ENCODE results near the gene KSR2.
"Not testable (repeated sequence)": the region's sequence is repeated elsewhere in the genome, so short reads cannot be mapped to it uniquely, and the experiment has no call there.

KSR2 gene

DNA sequence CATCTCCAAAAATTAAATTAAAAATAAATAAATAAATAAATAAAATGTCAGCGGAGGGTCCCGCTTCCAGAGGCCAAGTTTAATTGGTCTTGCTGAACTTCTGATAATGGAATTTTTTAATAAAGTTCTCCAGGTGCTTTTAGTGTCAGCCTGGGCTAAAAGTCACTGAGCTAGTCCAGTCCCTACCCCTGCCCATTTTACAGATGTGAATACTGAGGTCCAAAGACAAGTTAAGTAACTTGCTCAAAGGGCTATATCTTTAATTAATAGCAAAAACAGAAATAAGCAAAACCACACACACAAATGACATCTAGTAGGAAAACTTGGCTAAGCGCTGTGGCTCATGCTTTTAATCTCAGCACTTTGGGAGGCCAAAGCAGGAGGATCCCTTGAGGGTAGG lies 42.1 kb upstream of the KSR2 start:
- Histone ChIP-seq H3K4ac (ENCODE audit: low read depth, low read length) (no peak overlapping the region), H3K4me2 (ENCODE audit: low read length) (no peak overlapping the region), H2BK12ac (ENCODE audit: low read length) (no peak overlapping the region), H3K27ac (ENCODE audit: low read depth, low read length) (no peak overlapping the region), H3K23ac (ENCODE audit: low read length) (no peak overlapping the region), H3K36me3 (ENCODE audit: control insufficient read depth in 1 of 2, insufficient read depth in 2 of 2, low read length in 2 of 2) (no peaks in the 10 kb centered on the region), H2BK5ac (ENCODE audit: low read depth, low read length, poor library complexity) (no peak overlapping the region), H3K79me2 (ENCODE audit: control insufficient read depth, insufficient read depth, low read length, poor library complexity) (no peaks in the 10 kb centered on the region), H2BK120ac (ENCODE audit: insufficient read depth, low read length, poor library complexity) (no peak overlapping the region), H3K18ac (ENCODE audit: low read length) (no peak overlapping the region), H2AK5ac (ENCODE audit: low read length) (no peak overlapping the region), H3K9ac (ENCODE audit: low read length) (no peak overlapping the region), H3K27me3 (ENCODE audit: insufficient read depth, low read length) (no peaks in the 10 kb centered on the region), H4K8ac (ENCODE audit: low read depth, low read length) (no peak overlapping the region), H4K12ac (ENCODE audit: low read depth, low read length) (no peak overlapping the region), H2AFZ (ENCODE audit: insufficient read depth, low read length, poor library complexity) (no peak overlapping the region), H3K14ac (ENCODE audit: low read length) (no peak overlapping the region), H4K91ac (ENCODE audit: low read depth, low read length) (no peak overlapping the region), H3K4me1 (ENCODE audit: control insufficient read depth in 1 of 2, insufficient read depth in 2 of 2, low read length in 2 of 2) (no peaks in the 10 kb centered on the region), H3K9me3 (ENCODE audit: insufficient read depth, low read depth, low read length) (no peaks in the 10 kb centered on the region), H3K4me3 (ENCODE audit: low read depth, low read length) (no peak overlapping the region), H3K79me1 (ENCODE audit: low read length) (no peaks in the 10 kb centered on the region)
- no peak for DNase-seq
- no CpG with 5 or more reads among the region's 3 CpGs for WGBS (ENCODE audit: extremely low coverage, insufficient coverage, insufficient read length)

DNA sequence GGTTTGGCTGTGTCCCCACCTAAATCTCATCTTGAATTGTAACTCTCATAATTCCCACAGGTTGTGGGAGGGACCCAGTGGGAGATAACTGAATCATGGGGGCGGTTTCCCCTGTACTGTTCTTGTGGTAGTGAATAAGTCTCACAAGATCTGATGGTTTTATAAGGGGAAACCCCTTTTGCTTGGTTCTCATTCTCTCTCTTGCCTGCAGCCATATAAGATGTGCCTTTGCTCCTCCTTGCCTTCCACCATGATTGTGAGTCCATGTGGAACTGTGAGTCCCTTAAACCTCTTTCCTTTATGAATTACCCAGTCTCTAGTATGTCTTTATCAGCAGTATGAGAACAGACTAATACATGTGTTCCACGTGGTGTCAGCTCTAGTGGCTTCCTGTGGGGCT lies 31.0 kb upstream of the KSR2 start:
- not testable (repeated sequence) for H3K9me3 ChIP-seq (ENCODE audit: insufficient read depth, low read depth, low read length); H4K12ac ChIP-seq (ENCODE audit: low read depth, low read length); H3K14ac ChIP-seq (ENCODE audit: low read length); H3K79me1 ChIP-seq (ENCODE audit: low read length); H2BK5ac ChIP-seq (ENCODE audit: low read depth, low read length, poor library complexity); H4K8ac ChIP-seq (ENCODE audit: low read depth, low read length); H3K9ac ChIP-seq (ENCODE audit: low read length); H3K4me1 ChIP-seq (ENCODE audit: control insufficient read depth in 1 of 2, insufficient read depth in 2 of 2, low read length in 2 of 2); H3K27me3 ChIP-seq (ENCODE audit: insufficient read depth, low read length); H2AK5ac ChIP-seq (ENCODE audit: low read length); H3K27ac ChIP-seq (ENCODE audit: low read depth, low read length); H4K91ac ChIP-seq (ENCODE audit: low read depth, low read length); H2AFZ ChIP-seq (ENCODE audit: insufficient read depth, low read length, poor library complexity); H3K36me3 ChIP-seq (ENCODE audit: control insufficient read depth in 1 of 2, insufficient read depth in 2 of 2, low read length in 2 of 2); H3K18ac ChIP-seq (ENCODE audit: low read length); H3K4ac ChIP-seq (ENCODE audit: low read depth, low read length); H3K79me2 ChIP-seq (ENCODE audit: control insufficient read depth, insufficient read depth, low read length, poor library complexity); H3K23ac ChIP-seq (ENCODE audit: low read length); H2BK12ac ChIP-seq (ENCODE audit: low read length); H2BK120ac ChIP-seq (ENCODE audit: insufficient read depth, low read length, poor library complexity); DNase-seq; H3K4me2 ChIP-seq (ENCODE audit: low read length)
- peak overlapping the region; percentile 35 for H3K4me3 ChIP-seq (ENCODE audit: low read depth, low read length)
- no CpG with 5 or more reads among the region's 2 CpGs for WGBS (ENCODE audit: extremely low coverage, insufficient coverage, insufficient read length)

- H3K18ac ChIP-seq (ENCODE audit: low read length) = no peak overlapping the region
- H4K12ac ChIP-seq (ENCODE audit: low read depth, low read length) = no peak overlapping the region
- H3K9me3 ChIP-seq (ENCODE audit: insufficient read depth, low read depth, low read length) = peaks cover 2% of the 10 kb centered on the region
- H4K8ac ChIP-seq (ENCODE audit: low read depth, low read length) = no peak overlapping the region
- WGBS (ENCODE audit: extremely low coverage, insufficient coverage, insufficient read length) = no CpG with 5 or more reads among the region's 2 CpGs
- H2AFZ ChIP-seq (ENCODE audit: insufficient read depth, low read length, poor library complexity) = no peak overlapping the region
- H3K4me3 ChIP-seq (ENCODE audit: low read depth, low read length) = no peak overlapping the region
- no peak overlapping the region for H3K4ac ChIP-seq (ENCODE audit: low read depth, low read length)
- H2BK12ac ChIP-seq (ENCODE audit: low read length) = no peak overlapping the region
- no peak overlapping the region for H2AK5ac ChIP-seq (ENCODE audit: low read length)
- no peak overlapping the region for H2BK120ac ChIP-seq (ENCODE audit: insufficient read depth, low read length, poor library complexity)
- H3K9ac ChIP-seq (ENCODE audit: low read length) = no peak overlapping the region
- H3K14ac ChIP-seq (ENCODE audit: low read length) = no peak overlapping the region
- H3K4me1 ChIP-seq (ENCODE audit: control insufficient read depth in 1 of 2, insufficient read depth in 2 of 2, low read length in 2 of 2) = no peaks in the 10 kb centered on the region
- H3K36me3 ChIP-seq (ENCODE audit: control insufficient read depth in 1 of 2, insufficient read depth in 2 of 2, low read length in 2 of 2) = no peaks in the 10 kb centered on the region
- no peak overlapping the region for H3K23ac ChIP-seq (ENCODE audit: low read length)
- H3K27ac ChIP-seq (ENCODE audit: low read depth, low read length) = no peak overlapping the region
- no peak for DNase-seq
- H3K4me2 ChIP-seq (ENCODE audit: low read length) = no peak overlapping the region
- no peak overlapping the region for H4K91ac ChIP-seq (ENCODE audit: low read depth, low read length)
- no peak overlapping the region for H2BK5ac ChIP-seq (ENCODE audit: low read depth, low read length, poor library complexity)
- no peaks in the 10 kb centered on the region for H3K27me3 ChIP-seq (ENCODE audit: insufficient read depth, low read length)
- no peaks in the 10 kb centered on the region for H3K79me2 ChIP-seq (ENCODE audit: control insufficient read depth, insufficient read depth, low read length, poor library complexity)
- no peaks in the 10 kb centered on the region for H3K79me1 ChIP-seq (ENCODE audit: low read length)
These were observed 29.9 kb upstream of the KSR2 start for GRCh38 chr12:117998719-117999118.

GRCh38 chr12:117994551-117995438 lies 26.0 kb upstream of the KSR2 start:
- no peaks in the 10 kb centered on the region for H3K36me3 ChIP-seq (ENCODE audit: control insufficient read depth in 1 of 2, insufficient read depth in 2 of 2, low read length in 2 of 2)
- no peaks in the 10 kb centered on the region for H3K79me2 ChIP-seq (ENCODE audit: control insufficient read depth, insufficient read depth, low read length, poor library complexity)
- no peak overlapping the region for H3K9ac ChIP-seq (ENCODE audit: low read length)
- DNase-seq = no peak
- no peak overlapping the region for H2AFZ ChIP-seq (ENCODE audit: insufficient read depth, low read length, poor library complexity)
- no peak overlapping the region for H2BK5ac ChIP-seq (ENCODE audit: low read depth, low read length, poor library complexity)
- no peak overlapping the region for H3K4me3 ChIP-seq (ENCODE audit: low read depth, low read length)
- H3K9me3 ChIP-seq (ENCODE audit: insufficient read depth, low read depth, low read length) = no peaks in the 10 kb centered on the region
- H3K27me3 ChIP-seq (ENCODE audit: insufficient read depth, low read length) = no peaks in the 10 kb centered on the region
- H2BK12ac ChIP-seq (ENCODE audit: low read length) = no peak overlapping the region
- H2AK5ac ChIP-seq (ENCODE audit: low read length) = no peak overlapping the region
- H2BK120ac ChIP-seq (ENCODE audit: insufficient read depth, low read length, poor library complexity) = no peak overlapping the region
- WGBS (ENCODE audit: extremely low coverage, insufficient coverage, insufficient read length) = no CpG with 5 or more reads among the region's 3 CpGs
- H3K14ac ChIP-seq (ENCODE audit: low read length) = no peak overlapping the region
- H3K4me2 ChIP-seq (ENCODE audit: low read length) = no peak overlapping the region
- no peak overlapping the region for H4K8ac ChIP-seq (ENCODE audit: low read depth, low read length)
- no peak overlapping the region for H4K91ac ChIP-seq (ENCODE audit: low read depth, low read length)
- no peak overlapping the region for H3K27ac ChIP-seq (ENCODE audit: low read depth, low read length)
- no peak overlapping the region for H3K4ac ChIP-seq (ENCODE audit: low read depth, low read length)
- no peaks in the 10 kb centered on the region for H3K4me1 ChIP-seq (ENCODE audit: control insufficient read depth in 1 of 2, insufficient read depth in 2 of 2, low read length in 2 of 2)
- no peak overlapping the region for H3K23ac ChIP-seq (ENCODE audit: low read length)
- no peak overlapping the region for H4K12ac ChIP-seq (ENCODE audit: low read depth, low read length)
- no peaks in the 10 kb centered on the region for H3K79me1 ChIP-seq (ENCODE audit: low read length)
- no peak overlapping the region for H3K18ac ChIP-seq (ENCODE audit: low read length)
